GM23338 (cell line): ENCODE measurements around the gene RTN4RL2. TPM values are rescaled to one million over a fixed set of nuclear protein-coding genes. Genes with fewer than 3 reads are reported as not detected.

ENCODE experiments used
- CTCF ChIP-seq, 2 experiments: fragments of 200-600 bp in 1 of 2; sonication (generic) in 1 of 2; conservative IDR thresholded peaks; 2 replicates each; pipeline versions ENCODE4 v1.5.1 to v1.6.1; 2016 to 2017; ENCODE audit warnings: antibody characterized with exemption in 2 of 2, low read depth in 2 of 2, mild to moderate bottlenecking in 2 of 2, moderate library complexity in 1 of 2
- ETS1 ChIP-seq: IDR thresholded peaks from 2 replicates; pipeline ENCODE4 v1.6.1; 2016; ENCODE audit warnings: antibody characterized with exemption
- NANOG ChIP-seq: IDR thresholded peaks from 2 replicates; pipeline ENCODE4 v1.6.1; 2016; ENCODE audit warnings: antibody characterized with exemption, borderline replicate concordance
- POLR2AphosphoS5 ChIP-seq: IDR thresholded peaks from 2 replicates; pipeline ENCODE4 v1.6.1; 2016; ENCODE audit warnings: antibody characterized with exemption, low read depth
- REST ChIP-seq: IDR thresholded peaks from one replicate; pipeline ENCODE4 v1.6.1; 2018; ENCODE audit warnings: antibody characterized with exemption; ENCODE audit not compliant: unreplicated experiment
- ZNF331 ChIP-seq: fragments of 250-450 bp; sonication (Bioruptor Pico); IDR thresholded peaks from 2 replicates; pipeline ENCODE4 v1.5.0; 2020; ENCODE audit warnings: low read depth, mild to moderate bottlenecking, moderate library complexity
- ZNF462 ChIP-seq: fragments of 250-450 bp; sonication (Bioruptor Pico); IDR thresholded peaks from 2 replicates; pipeline ENCODE4 v1.5.0; 2020; ENCODE audit warnings: mild to moderate bottlenecking, moderate library complexity
- polyA plus RNA-seq: library from polyadenylated mRNA; unstranded; fragments of >200 nt; fragmentation: Nextera tagmentation; extraction: Ambion mirVana; gene quantifications from 2 replicates; pipeline ENCODE4 v1.2.1, GENCODE V29; 2016
- total RNA-seq: library from RNA; depleted of rRNA; stranded (reverse); fragments of >200 nt; shearing (Covaris generic); gene quantifications from 2 replicates; pipeline ENCODE4 v1.2.3, GENCODE V29; 2014

Gene RTN4RL2
- total and polyA plus RNA-seq, 2 experiments from 2014 or later, result 13.9 to 15.9 TPM

GRCh38 chr11:57413681-57414080 lies 46.6 kb upstream of the RTN4RL2 start (continued):
- TF ChIP-seq ZNF462 (CRISPR knock-in tag), result no peak
- TF ChIP-seq CTCF (conservative IDR thresholded peaks at IDR 0.05; ENCODE audit: low read depth in 2 of 2), result no peak
- no peak for TF ChIP-seq ETS1
- no peak for TF ChIP-seq POLR2AphosphoS5
- TF ChIP-seq ZNF331, result no peak
- TF ChIP-seq NANOG, result no peak
- no peak for TF ChIP-seq REST
